ENCODE measurements around the gene NDST3. TPM values are rescaled to one million over a fixed set of nuclear protein-coding genes. Genes with fewer than 3 reads are reported as not detected.

Gene NDST3
- total RNA-seq, 4 donors from 2014 or later: 0.25 TPM; not detected in 3

- intact Hi-C loops (cut with DNase I; ENCODE audit: low total_unique reads): no loop called here
- DNase-seq (ENCODE audit: low spot score in 2 of 2): no peak
- WGBS, 2 donors: 14 to 15% methylated on average over 1 of the region's 1 CpG
- no peak overlapping the region for H3K4me3 ChIP-seq (ENCODE audit: low read depth, poor library complexity, severe bottlenecking)
- no peak for TF ChIP-seq CTCF (IDR thresholded peaks at IDR 0.05)
- no peak for TF ChIP-seq POLR2A (IDR thresholded peaks at IDR 0.05)
Measured at GRCh38 chr4:118082182-118082581, 47.9 kb downstream of the NDST3 start.

- 81 to 83% methylated on average over 4 of the region's 4 CpGs for WGBS, 2 donors
- intact Hi-C loops (cut with DNase I; ENCODE audit: low total_unique reads): loop anchor here (2.0 kb wide), 1 partner anchor 55 kb away; no protein-coding TSS in a partner anchor
- no peak overlapping the region for H3K4me3 ChIP-seq (ENCODE audit: low read depth, poor library complexity, severe bottlenecking)
- TF ChIP-seq POLR2A (IDR thresholded peaks at IDR 0.05) (no peak), CTCF (IDR thresholded peaks at IDR 0.05) (no peak)
- DNase-seq (ENCODE audit: low spot score in 2 of 2): no peak
Measured at GRCh38 chr4:118085700-118086099, 51.4 kb downstream of the NDST3 start.

- TF ChIP-seq CTCF (IDR thresholded peaks at IDR 0.05): no peak
- no peak for TF ChIP-seq POLR2A (IDR thresholded peaks at IDR 0.05)
- DNase-seq (ENCODE audit: low spot score in 2 of 2): no peak
- WGBS, 2 donors: 44 to 52% methylated on average over 3 of the region's 3 CpGs
- intact Hi-C loops (cut with DNase I; ENCODE audit: low total_unique reads): loop anchor here (2.0 kb wide), 1 partner anchor 56 kb away; no protein-coding TSS in a partner anchor
- no peak overlapping the region for H3K4me3 ChIP-seq (ENCODE audit: low read depth, poor library complexity, severe bottlenecking)
Measured at GRCh38 chr4:118086344-118086743, 52.1 kb downstream of the NDST3 start.

GRCh38 chr4:118087366-118087765, 53.1 kb downstream of the NDST3 start:
- TF ChIP-seq CTCF (IDR thresholded peaks at IDR 0.05) (no peak), POLR2A (IDR thresholded peaks at IDR 0.05) (no peak)
- H3K4me3 ChIP-seq (ENCODE audit: low read depth, poor library complexity, severe bottlenecking): no peak overlapping the region
- intact Hi-C loops (cut with DNase I; ENCODE audit: low total_unique reads): loop anchor here (2.0 kb wide), 1 partner anchor 57 kb away; no protein-coding TSS in a partner anchor
- DNase-seq (ENCODE audit: low spot score in 2 of 2): no peak

GRCh38 chr4:118099106-118099505, 64.8 kb downstream of the NDST3 start:
- no peak overlapping the region for H3K4me3 ChIP-seq (ENCODE audit: low read depth, poor library complexity, severe bottlenecking)
- DNase-seq (ENCODE audit: low spot score in 2 of 2): no peak
- intact Hi-C loops (cut with DNase I; ENCODE audit: low total_unique reads): no loop called here
- 62 to 66% methylated on average over 3 of the region's 3 CpGs for WGBS, 2 donors
- TF ChIP-seq CTCF (IDR thresholded peaks at IDR 0.05) (no peak), POLR2A (IDR thresholded peaks at IDR 0.05) (no peak)

GRCh38 chr4:118102195-118102594, 67.9 kb downstream of the NDST3 start:
- 68 to 69% methylated on average over 2 of the region's 2 CpGs for WGBS, 2 donors
- TF ChIP-seq CTCF (IDR thresholded peaks at IDR 0.05): no peak
- TF ChIP-seq POLR2A (IDR thresholded peaks at IDR 0.05): no peak
- DNase-seq (ENCODE audit: low spot score in 2 of 2): no peak
- H3K4me3 ChIP-seq (ENCODE audit: low read depth, poor library complexity, severe bottlenecking): no peak overlapping the region
- intact Hi-C loops (cut with DNase I; ENCODE audit: low total_unique reads): loop anchor here (5.0 kb wide), 1 partner anchor 1745 kb away; no protein-coding TSS in a partner anchor
